CD14-positive monocyte (primary cell): ENCODE results near the gene CBR3. TPM values are rescaled to one million over a fixed set of nuclear protein-coding genes. Genes with fewer than 3 reads are reported as not detected.

Experiments
- DNase-seq, 3 donors: peaks; one replicate each; pipeline ENCODE4 v3.0.0-alpha.2; 2011 to 2022
- H2AFZ ChIP-seq: 2 replicates; pipeline ENCODE4 v1.6.0; 2012; ENCODE audit warnings: mild to moderate bottlenecking, low read depth, low read length, inconsistent platforms; ENCODE audit not compliant: insufficient read depth, poor library complexity, severe bottlenecking
- H3K27ac ChIP-seq, 2 donors: 1 replicate in 1 of 2; 2 replicates in 1 of 2; pipeline ENCODE4 v1.5.1; 2012 to 2013; ENCODE audit warnings: low read length in 2 of 2, control low read depth in 1 of 2, inconsistent platforms in 1 of 2, low read depth in 1 of 2, mild to moderate bottlenecking in 1 of 2
- H3K27me3 ChIP-seq, 2 donors: one replicate each; pipeline versions ENCODE4 v1.6.0 to v1.6.1; 2011 to 2013; ENCODE audit warnings: low read length in 2 of 2; ENCODE audit not compliant: control insufficient read depth in 2 of 2, insufficient read depth in 2 of 2
- H3K36me3 ChIP-seq, 2 donors: replicated peaks in 1 of 2; 1 replicate in 1 of 2; 2 replicates in 1 of 2; pipeline versions ENCODE4 v1.5.1 to v1.6.1; 2012 to 2013; ENCODE audit warnings: low read length in 2 of 2, control low read depth in 1 of 2, inconsistent platforms in 1 of 2, mild to moderate bottlenecking in 1 of 2; ENCODE audit not compliant: insufficient read depth in 2 of 2, control insufficient read depth in 1 of 2
- H3K4me1 ChIP-seq, 2 donors: 1 replicate in 1 of 2; 2 replicates in 1 of 2; pipeline versions ENCODE4 v1.5.1 to v1.6.1; 2012 to 2013; ENCODE audit warnings: low read length in 2 of 2, control low read depth in 1 of 2, inconsistent platforms in 1 of 2, mild to moderate bottlenecking in 1 of 2, moderate library complexity in 1 of 2; ENCODE audit not compliant: insufficient read depth in 2 of 2, control insufficient read depth in 1 of 2
- H3K4me2 ChIP-seq: replicated peaks from 2 replicates; pipeline ENCODE3; 2012; ENCODE audit warnings: low read length, moderate library complexity, mild to moderate bottlenecking; ENCODE audit not compliant: poor library complexity, severe bottlenecking; ENCODE audit errors: extremely low read depth
- H3K4me3 ChIP-seq, 3 experiments: fragments of 200-600 bp in 1 of 3; sonication (generic) in 1 of 3; replicated peaks in 1 of 3; 1 replicate in 2 of 3; 2 replicates in 1 of 3; pipeline ENCODE4 v1.5.1; 2011 to 2013; ENCODE audit warnings: low read length in 3 of 3, mild to moderate bottlenecking in 3 of 3, control low read depth in 2 of 3, low read depth in 2 of 3, inconsistent platforms in 1 of 3, moderate library complexity in 1 of 3
- H3K79me2 ChIP-seq: 2 replicates; pipeline ENCODE4 v1.6.0; 2012; ENCODE audit warnings: mild to moderate bottlenecking, control low read depth, inconsistent platforms, low read length, moderate library complexity; ENCODE audit not compliant: insufficient read depth
- H3K9ac ChIP-seq: 2 replicates; pipeline ENCODE4 v1.6.0; 2017; ENCODE audit warnings: low read length, mild to moderate bottlenecking; ENCODE audit not compliant: insufficient read depth, poor library complexity, severe bottlenecking
- H3K9me3 ChIP-seq, 2 donors: replicated peaks in 1 of 2; 1 replicate in 1 of 2; 2 replicates in 1 of 2; pipeline versions ENCODE4 v1.5.1 to v1.6.1; 2012 to 2013; ENCODE audit warnings: low read length in 2 of 2, control low read depth in 1 of 2; ENCODE audit not compliant: control insufficient read depth in 1 of 2, insufficient read depth in 1 of 2
- H4K20me1 ChIP-seq: 2 replicates; pipeline ENCODE4 v1.6.0; 2012; ENCODE audit warnings: mild to moderate bottlenecking, low read length, control low read depth, moderate library complexity; ENCODE audit not compliant: insufficient read depth
- H3K27ac Mint-ChIP-seq, 7 donors: one replicate each; pipeline ENCODE4 v1.8.0; 2020; ENCODE audit warnings: mild to moderate bottlenecking in 7 of 7, mixed read lengths in 7 of 7, moderate library complexity in 6 of 7, inconsistent platforms in 2 of 7
- H3K27me3 Mint-ChIP-seq, 3 donors: one replicate each; pipeline ENCODE4 v1.8.0; 2021 to 2022; ENCODE audit warnings: low read depth in 3 of 3, mild to moderate bottlenecking in 3 of 3, mixed read lengths in 3 of 3, moderate library complexity in 3 of 3, inconsistent platforms in 1 of 3
- H3K36me3 Mint-ChIP-seq, 2 donors: one replicate each; pipeline ENCODE4 v1.8.0; 2020; ENCODE audit warnings: mixed read lengths in 2 of 2, inconsistent platforms in 1 of 2, mild to moderate bottlenecking in 1 of 2
- H3K4me1 Mint-ChIP-seq: one replicate; pipeline ENCODE4 v1.8.0; 2020; ENCODE audit warnings: mild to moderate bottlenecking, mixed read lengths
- H3K4me3 Mint-ChIP-seq, 2 donors: one replicate each; pipeline ENCODE4 v1.8.0; 2020; ENCODE audit warnings: mild to moderate bottlenecking in 2 of 2, mixed read lengths in 2 of 2, moderate library complexity in 1 of 2
- H3K9me3 Mint-ChIP-seq, 7 donors: one replicate each; pipeline ENCODE4 v1.8.0; 2020 to 2022; ENCODE audit warnings: mixed read lengths in 7 of 7, mild to moderate bottlenecking in 6 of 7, moderate library complexity in 6 of 7, inconsistent platforms in 2 of 7
- CTCF ChIP-seq: fragments of 200-600 bp; IDR thresholded peaks from one replicate; pipeline ENCODE4 v1.8.0; 2022; ENCODE audit warnings: antibody characterized with exemption, mild to moderate bottlenecking
- WGBS: methylation state at CpG from one replicate; pipeline ENCODE4 v1.1.5; 2013; ENCODE audit warnings: missing lambda C conversion rate; ENCODE audit not compliant: insufficient coverage; 5-methylcytosine and 5-hydroxymethylcytosine counted together
- intact Hi-C, 2 donors: fragments of 100-400 bp; cut with micrococcal nuclease; formaldehyde crosslinking; loops; one replicate each; pipeline versions ENCODE4 v1.15.0 to v1.15.1; 2023
- polyA plus RNA-seq, 3 donors: library from polyadenylated mRNA; depleted of rRNA in 1 of 3; unstranded in 2 of 3; stranded (reverse) in 1 of 3; fragments of 300-500 nt in 2 of 3; fragments of >200 nt in 1 of 3; fragmentation: Illumina TruSeq in 2 of 3; gene quantifications; 1 replicate in 2 of 3; 2 replicates in 1 of 3; pipeline ENCODE4 v1.2.3, GENCODE V29; 2012 to 2021

The CBR3 gene
- polyA plus RNA-seq, 3 donors, result 0.32 to 0.40 TPM; not detected in 1

GRCh38 chr21:36145259-36145658, 10.4 kb downstream of the CBR3 start:
- H3K4me1 Mint-ChIP-seq, result peaks cover 19% of the 10 kb centered on the region
- no peaks in the 10 kb centered on the region for H3K9me3 Mint-ChIP-seq
- Histone ChIP-seq H3K9ac (no peak overlapping the region), H3K4me1 (peaks cover 15% of the 10 kb centered on the region in 2 donors), H3K9me3 (no peaks in the 10 kb centered on the region), H4K20me1 (no peaks in the 10 kb centered on the region), H3K36me3 (no peaks in the 10 kb centered on the region), H3K27me3 (no peaks in the 10 kb centered on the region), H2AFZ (no peak overlapping the region), H3K4me2 (no peak overlapping the region), H3K4me3 (no peak overlapping the region), H3K27ac (no peak overlapping the region), H3K79me2 (no peaks in the 10 kb centered on the region)
- intact Hi-C loops, result no loop called here
- WGBS, result 58% methylated on average over 2 of the region's 3 CpGs
- H3K27ac Mint-ChIP-seq, result peak overlapping the region in 1 of 7 donors; percentile 46
- H3K4me3 Mint-ChIP-seq, result no peak overlapping the region
- TF ChIP-seq CTCF, result no peak
- H3K36me3 Mint-ChIP-seq, result peaks cover 3 to 8% of the 10 kb centered on the region in 2 donors
- H3K27me3 Mint-ChIP-seq, result no peaks in the 10 kb centered on the region
- no peak for DNase-seq

- WGBS, result 94% methylated on average over 3 of the region's 5 CpGs
- peaks cover 5 to 8% of the 10 kb centered on the region in 2 donors for H3K36me3 Mint-ChIP-seq
- Histone ChIP-seq H3K9ac (no peak overlapping the region), H3K79me2 (no peaks in the 10 kb centered on the region), H3K4me1 (peaks cover 26 to 28% of the 10 kb centered on the region in 2 donors), H3K4me2 (no peak overlapping the region), H3K27me3 (no peaks in the 10 kb centered on the region), H3K27ac (no peak overlapping the region), H3K9me3 (peaks cover 0 to 2% of the 10 kb centered on the region in 2 donors), H3K36me3 (no peaks in the 10 kb centered on the region), H2AFZ (no peak overlapping the region), H4K20me1 (no peaks in the 10 kb centered on the region), H3K4me3 (no peak overlapping the region)
- TF ChIP-seq CTCF, result no peak
- no peaks in the 10 kb centered on the region for H3K27me3 Mint-ChIP-seq
- no peak overlapping the region for H3K4me3 Mint-ChIP-seq
- no peak for DNase-seq
- H3K9me3 Mint-ChIP-seq, result peaks cover 0 to 6% (median 3%) of the 10 kb centered on the region in 7 donors
- H3K4me1 Mint-ChIP-seq, result peaks cover 27% of the 10 kb centered on the region
- intact Hi-C loops, result no loop called here
- H3K27ac Mint-ChIP-seq, result no peak overlapping the region
Measured at GRCh38 chr21:36147911-36148310, 13.0 kb downstream of the CBR3 start.
